BJ (cell line): ENCODE results near the gene GAS2L1. TPM values are rescaled to one million over a fixed set of nuclear protein-coding genes. Genes with fewer than 3 reads are reported as not detected.

Experiments
- CTCF ChIA-PET: fragments of 350-600 bp; formaldehyde crosslinking; extraction: SDS; loops from one replicate; lab custom pipeline; 2021; ENCODE audit warnings: antibody characterized with exemption, inconsistent platforms; lab: Yijun Ruan, JAX
- POLR2A ChIA-PET: fragments of 300-600 bp; sonication (Branson Sonifier 250); formaldehyde crosslinking; extraction: SDS; loops from one replicate; lab custom pipeline; 2021; ENCODE audit warnings: antibody characterized with exemption; lab: Charles Lee
- DNase-seq: peaks from one replicate; pipeline ENCODE4 v3.0.0-alpha.2; 2011; ENCODE audit warnings: low read depth
- H3K27me3 ChIP-seq: 2 replicates; pipeline ENCODE4 v1.6.0; 2011; ENCODE audit warnings: low read length; ENCODE audit not compliant: control insufficient read depth, insufficient read depth
- H3K36me3 ChIP-seq: 2 replicates; pipeline ENCODE4 v1.5.1; 2011; ENCODE audit warnings: low read length; ENCODE audit not compliant: control insufficient read depth, insufficient read depth
- H3K4me3 ChIP-seq: 2 replicates; pipeline ENCODE4 v1.5.1; 2011; ENCODE audit warnings: low read depth, mild to moderate bottlenecking, control low read depth, low read length
- CTCF ChIP-seq: IDR thresholded peaks from 2 replicates; pipeline ENCODE4 v1.5.1; 2011; ENCODE audit warnings: low read depth, mild to moderate bottlenecking, control low read depth, inconsistent platforms, low read length, moderate library complexity; ENCODE audit not compliant: insufficient read depth
- polyA plus RNA-seq: library from polyadenylated mRNA; depleted of rRNA; stranded (reverse); fragments of >200 nt; gene quantifications from 2 replicates; pipeline ENCODE4 v1.2.3, GENCODE V29; 2011

The GAS2L1 gene
- polyA plus RNA-seq, 1 experiment, result 17.0 TPM

- no peak for DNase-seq
- TF ChIP-seq CTCF, result no peak
Observed at GRCh38 chr22:29314537-29315285, 8.3 kb downstream of the GAS2L1 start.

GRCh38 chr22:29315286-29316140 is 9.1 kb downstream of the GAS2L1 start, which contains the start of gene RASL10A:
TSS of gene RASL10A (minus strand) at chr22:29315697. CDS start at chr22:29315246, 451 bp downstream.
- Histone ChIP-seq H3K4me3 (peak within 1 kb of the TSS; percentile 19), H3K27me3 (peaks cover 18% of the 10 kb centered on the region), H3K36me3 (peaks cover 4% of the 10 kb centered on the region)
- ChIA-PET POLR2A (no interaction called here), CTCF (interaction anchor here (1.0 to 2.5 kb wide), 2 partner anchors 9 to 44 kb away, joined by 3 to 10 read pairs; no protein-coding TSS in a partner anchor)
- no peak for TF ChIP-seq CTCF
- DNase-seq, result no peak

More at GRCh38 chr22:29314537-29315285, 8.3 kb downstream of the GAS2L1 start:
- POLR2A ChIA-PET, result no interaction called here
- no peak overlapping the region for H3K4me3 ChIP-seq
- CTCF ChIA-PET, result interaction anchor here (1.2 to 2.0 kb wide), 2 partner anchors 17 to 43 kb away, joined by 4 read pairs; no protein-coding TSS in a partner anchor
- H3K27me3 ChIP-seq, result peaks cover 18% of the 10 kb centered on the region
- peaks cover 4% of the 10 kb centered on the region for H3K36me3 ChIP-seq

GRCh38 chr22:29316141-29316828 is 9.8 kb downstream of the GAS2L1 start:
- POLR2A ChIA-PET, result no interaction called here
- CTCF ChIA-PET, result interaction anchor here (1.0 to 2.5 kb wide), 2 partner anchors 9 to 43 kb away, joined by 3 to 10 read pairs; no protein-coding TSS in a partner anchor
- H3K36me3 ChIP-seq, result peaks cover 4% of the 10 kb centered on the region
- TF ChIP-seq CTCF, result no peak
- no peak for DNase-seq
- H3K27me3 ChIP-seq, result peaks cover 18% of the 10 kb centered on the region
- H3K4me3 ChIP-seq, result no peak overlapping the region

- no peak overlapping the region for H3K4me3 ChIP-seq
- peaks cover 18% of the 10 kb centered on the region for H3K27me3 ChIP-seq
- TF ChIP-seq CTCF, result no peak
- ChIA-PET POLR2A (no interaction called here), CTCF (interaction anchor here (1.4 to 2.5 kb wide), 2 partner anchors 12 to 41 kb away, joined by 3 to 10 read pairs; no protein-coding TSS in a partner anchor)
- no peak for DNase-seq
- no peaks in the 10 kb centered on the region for H3K36me3 ChIP-seq
Observed at GRCh38 chr22:29317827-29318454, 11.5 kb downstream of the GAS2L1 start.
